GM18868 (cell line): ENCODE measurements around the gene UBQLN2.
A peak's percentile ranks its signal among the peaks of the same experiment; 100 is the strongest.
"Not testable (repeated sequence)": the region's sequence is repeated elsewhere in the genome, so short reads cannot be mapped to it uniquely, and the experiment has no call there.

Source experiments
- ATAC-seq: cut with Tn5 transposase; IDR thresholded peaks from one replicate; pipeline ENCODE4 v1.9.1; 2021; ENCODE audit warnings: mild to moderate bottlenecking, moderate library complexity; ENCODE audit not compliant: unreplicated experiment

The UBQLN2 gene

DNA sequence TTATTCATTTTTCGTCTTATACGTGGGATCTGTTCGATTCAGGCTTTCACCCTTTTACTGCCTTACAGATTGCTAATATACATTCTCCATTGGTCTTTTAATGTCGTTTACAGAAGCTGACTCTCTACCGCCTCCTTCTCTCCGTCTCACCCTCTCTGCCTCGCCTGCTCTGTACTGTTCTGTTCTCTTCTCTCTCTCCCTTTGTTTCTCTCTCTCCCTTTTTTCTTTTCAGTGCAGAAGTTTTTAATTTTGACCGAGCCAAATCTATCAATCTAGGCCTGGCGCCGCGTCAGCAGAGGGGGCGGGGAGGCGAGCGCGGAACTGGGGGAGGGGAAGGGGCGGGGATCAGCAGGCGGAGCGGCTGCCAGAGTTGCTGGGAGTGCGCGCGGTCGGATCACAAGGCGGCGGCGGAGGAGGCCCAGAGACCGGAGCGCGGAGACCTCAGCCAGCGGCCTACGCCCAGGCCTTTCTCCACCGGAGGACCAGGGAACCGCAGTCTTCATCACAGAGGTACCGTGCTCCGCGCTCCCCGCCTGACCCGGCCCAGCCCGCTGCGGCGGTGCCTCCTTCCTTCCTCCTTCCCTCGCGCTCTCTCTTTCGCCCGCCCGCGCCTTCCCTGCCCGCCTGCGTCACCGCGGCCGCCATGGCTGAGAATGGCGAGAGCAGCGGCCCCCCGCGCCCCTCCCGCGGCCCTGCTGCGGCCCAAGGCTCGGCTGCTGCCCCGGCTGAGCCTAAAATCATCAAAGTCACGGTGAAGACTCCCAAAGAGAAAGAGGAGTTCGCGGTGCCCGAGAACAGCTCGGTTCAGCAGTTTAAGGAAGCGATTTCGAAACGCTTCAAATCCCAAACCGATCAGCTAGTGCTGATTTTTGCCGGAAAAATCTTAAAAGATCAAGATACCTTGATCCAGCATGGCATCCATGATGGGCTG, at the start of gene UBQLN2:
Gene UBQLN2 (plus strand): TSS at position 397 of the 931 bp plus-strand sequence. CDS start 247 bp downstream, at position 644.
- ATAC-seq, result peak; percentile 78

- no peak for ATAC-seq
Measured at GRCh38 chrX:56519642-56520041, 43.8 kb upstream of the UBQLN2 start.

DNA sequence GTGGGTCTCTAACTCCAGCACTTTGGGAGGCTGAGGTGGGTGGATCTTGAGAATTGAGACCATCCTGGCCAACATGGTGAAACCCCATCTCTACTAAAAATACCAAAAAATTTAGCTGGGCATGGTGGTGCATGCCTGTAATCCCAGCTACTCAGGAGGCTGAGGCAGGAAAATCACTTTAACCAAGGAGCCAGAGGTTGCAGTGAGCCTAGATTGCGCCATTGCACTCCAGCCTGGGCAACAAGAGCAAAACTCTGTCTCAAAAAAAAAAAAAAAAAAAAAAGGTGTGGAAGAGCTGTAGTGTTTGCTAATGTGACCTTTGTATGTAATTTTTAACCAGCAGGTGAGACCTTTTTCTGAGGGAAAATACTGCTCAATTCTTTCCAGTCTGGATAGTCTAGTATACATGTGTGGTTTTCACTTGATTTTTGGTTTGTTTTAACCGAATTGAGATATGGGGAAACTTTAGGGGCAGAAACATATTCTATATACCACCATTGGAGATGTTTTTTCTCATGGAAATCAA, 33.9 kb upstream of the UBQLN2 start:
- ATAC-seq, result not testable (repeated sequence)

DNA sequence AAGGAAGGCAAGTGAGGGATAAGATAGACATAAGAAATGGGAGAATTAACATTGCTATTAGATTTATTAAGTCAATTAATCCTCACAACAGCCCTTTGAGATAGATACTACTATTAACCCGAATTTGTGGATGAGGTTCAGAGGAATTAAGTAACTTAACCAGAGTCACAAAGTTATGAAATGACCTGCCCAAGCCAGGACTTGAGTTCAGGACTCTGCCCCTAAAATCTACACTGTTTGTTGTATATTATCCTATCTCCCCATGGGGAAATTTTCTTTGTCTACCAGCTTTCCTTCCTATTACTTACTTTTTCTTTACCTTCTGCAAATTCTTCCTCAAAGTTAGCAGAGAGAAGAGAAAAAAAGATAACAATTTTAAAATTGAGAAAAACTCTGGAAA, 33.4 kb upstream of the UBQLN2 start:
- no peak for ATAC-seq

DNA sequence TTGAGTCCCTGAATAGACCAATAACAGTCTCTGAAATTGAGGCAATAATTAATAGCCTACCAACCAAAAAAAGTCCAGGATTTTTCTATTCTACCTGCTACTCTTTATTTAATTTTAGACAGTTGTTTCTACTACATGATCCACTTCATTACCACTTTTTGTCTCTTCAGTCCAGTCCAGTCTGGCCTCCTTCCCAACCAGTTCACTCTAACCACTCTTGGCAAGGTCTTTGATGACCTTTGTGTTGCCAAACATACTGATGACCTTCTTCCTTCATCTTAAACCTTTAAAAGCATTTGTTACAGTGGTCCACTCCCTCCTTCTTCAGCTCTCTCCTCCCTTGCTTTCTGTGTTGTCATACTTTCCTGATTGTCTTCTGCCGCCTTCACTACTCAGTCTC, 12.8 kb upstream of the UBQLN2 start:
- ATAC-seq, result no peak

DNA sequence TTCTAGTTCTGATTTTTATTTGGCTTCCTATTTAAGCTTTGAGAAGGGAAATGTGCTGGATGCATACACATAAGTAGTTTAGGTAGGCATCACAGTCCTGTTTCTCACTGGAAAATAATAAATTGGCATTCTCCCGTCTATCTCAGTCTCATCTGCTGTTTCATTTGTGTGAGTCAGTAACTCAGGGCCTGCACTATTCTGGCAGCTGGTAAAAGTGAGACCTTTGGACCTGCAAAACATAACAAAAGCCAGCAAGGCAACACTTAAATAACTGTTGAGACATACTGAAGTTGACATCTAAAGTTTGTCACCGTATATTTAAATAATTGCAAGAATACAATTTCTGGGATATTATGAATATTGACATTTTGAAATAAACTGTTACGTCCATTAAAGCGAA, 8.6 kb upstream of the UBQLN2 start:
- no peak for ATAC-seq

DNA sequence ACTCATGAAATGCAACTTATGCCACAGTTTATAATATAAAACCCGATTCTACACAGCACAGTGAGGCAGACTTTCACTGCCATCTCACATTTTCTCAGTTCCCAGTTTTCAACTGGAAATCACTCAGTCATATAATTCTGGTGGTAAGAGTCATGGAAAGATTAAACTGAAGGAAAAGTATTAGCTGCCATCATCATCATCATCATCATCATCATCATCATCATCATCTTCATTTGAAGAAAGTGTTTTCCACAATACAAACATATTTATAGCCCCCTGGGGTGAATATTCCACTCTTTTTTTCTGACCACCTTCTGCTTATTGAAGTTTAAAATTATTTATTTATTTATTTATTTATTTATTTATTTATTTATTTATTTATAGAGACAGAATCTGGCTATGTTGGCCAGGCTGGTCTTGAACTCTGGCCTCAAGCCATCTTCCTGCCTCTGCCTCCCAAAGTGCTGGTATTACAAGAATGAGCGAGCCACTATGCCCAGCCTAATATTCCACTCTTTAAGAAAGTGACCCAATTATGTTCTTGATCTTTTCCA, 6.0 kb upstream of the UBQLN2 start:
- ATAC-seq, result no peak

- ATAC-seq, result peak; percentile 16
Measured at GRCh38 chrX:56564164-56564885, 898 bp downstream of the UBQLN2 start.

DNA sequence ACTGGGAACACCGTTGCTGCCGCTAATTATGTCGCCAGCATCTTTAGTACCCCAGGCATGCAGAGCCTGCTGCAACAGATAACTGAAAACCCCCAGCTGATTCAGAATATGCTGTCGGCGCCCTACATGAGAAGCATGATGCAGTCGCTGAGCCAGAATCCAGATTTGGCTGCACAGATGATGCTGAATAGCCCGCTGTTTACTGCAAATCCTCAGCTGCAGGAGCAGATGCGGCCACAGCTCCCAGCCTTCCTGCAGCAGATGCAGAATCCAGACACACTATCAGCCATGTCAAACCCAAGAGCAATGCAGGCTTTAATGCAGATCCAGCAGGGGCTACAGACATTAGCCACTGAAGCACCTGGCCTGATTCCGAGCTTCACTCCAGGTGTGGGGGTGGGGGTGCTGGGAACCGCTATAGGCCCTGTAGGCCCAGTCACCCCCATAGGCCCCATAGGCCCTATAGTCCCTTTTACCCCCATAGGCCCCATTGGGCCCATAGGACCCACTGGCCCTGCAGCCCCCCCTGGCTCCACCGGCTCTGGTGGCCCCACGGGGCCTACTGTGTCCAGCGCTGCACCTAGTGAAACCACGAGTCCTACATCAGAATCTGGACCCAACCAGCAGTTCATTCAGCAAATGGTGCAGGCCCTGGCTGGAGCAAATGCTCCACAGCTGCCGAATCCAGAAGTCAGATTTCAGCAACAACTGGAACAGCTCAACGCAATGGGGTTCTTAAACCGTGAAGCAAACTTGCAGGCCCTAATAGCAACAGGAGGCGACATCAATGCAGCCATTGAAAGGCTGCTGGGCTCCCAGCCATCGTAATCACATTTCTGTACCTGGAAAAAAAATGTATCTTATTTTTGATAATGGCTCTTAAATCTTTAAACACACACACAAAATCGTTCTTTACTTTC, 1.8 kb downstream of the UBQLN2 start:
- peak; percentile 1 for ATAC-seq

DNA sequence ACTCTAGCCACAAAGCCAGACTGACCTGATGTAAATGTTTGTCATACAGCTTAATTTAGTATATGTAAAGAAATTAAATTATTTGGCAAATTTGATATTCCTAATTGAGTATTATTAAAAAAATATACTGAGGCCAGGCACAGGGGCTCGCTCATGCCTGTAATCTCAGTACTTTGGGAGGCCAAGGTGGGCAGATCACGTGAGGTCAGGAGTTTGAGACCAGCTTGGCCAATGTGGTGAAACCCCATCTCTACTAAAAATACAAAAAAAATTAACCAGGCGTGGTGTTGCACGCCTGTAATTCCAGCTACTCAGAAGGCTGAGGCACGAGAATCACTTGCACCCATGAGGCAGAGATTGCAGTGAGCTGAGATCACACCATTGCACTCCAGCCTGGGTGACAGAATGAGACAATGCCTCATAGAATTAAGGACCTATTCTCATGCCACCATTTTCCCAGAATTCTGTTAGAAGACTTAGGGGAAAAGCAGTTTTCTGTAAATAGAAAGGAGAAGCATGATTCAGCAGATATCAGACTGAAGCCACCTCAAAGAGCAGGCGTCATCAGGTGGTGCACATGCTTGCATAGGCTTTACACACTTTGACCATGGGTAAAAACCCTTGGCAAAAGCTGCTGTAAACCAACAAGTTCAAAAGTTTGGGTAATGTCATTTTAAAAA, 6.1 kb downstream of the UBQLN2 start:
- ATAC-seq, result peak; percentile 64

DNA sequence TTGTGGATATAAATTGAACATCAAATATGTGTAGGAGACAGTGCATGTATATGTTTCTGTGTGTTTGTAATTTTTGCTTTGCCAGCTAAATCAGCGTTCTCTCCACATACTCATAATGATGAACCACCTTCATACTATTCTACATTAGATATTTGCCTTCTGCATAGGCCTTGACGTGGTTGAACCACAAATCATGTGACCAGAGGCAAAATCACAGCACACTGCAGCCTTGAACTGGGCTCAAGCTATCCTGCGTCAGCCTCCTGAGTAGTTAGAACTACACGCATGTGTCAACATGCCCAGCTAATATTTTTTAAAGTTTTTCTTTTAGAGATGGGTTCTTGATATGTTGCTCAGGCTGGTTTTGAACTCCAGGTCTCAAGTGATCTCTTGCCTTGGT, 9.5 kb downstream of the UBQLN2 start:
- no peak for ATAC-seq

- ATAC-seq, result no peak
Measured at GRCh38 chrX:56574861-56575260, 11.4 kb downstream of the UBQLN2 start.

GRCh38 chrX:56576721-56577120, 13.3 kb downstream of the UBQLN2 start:
- no peak for ATAC-seq

DNA sequence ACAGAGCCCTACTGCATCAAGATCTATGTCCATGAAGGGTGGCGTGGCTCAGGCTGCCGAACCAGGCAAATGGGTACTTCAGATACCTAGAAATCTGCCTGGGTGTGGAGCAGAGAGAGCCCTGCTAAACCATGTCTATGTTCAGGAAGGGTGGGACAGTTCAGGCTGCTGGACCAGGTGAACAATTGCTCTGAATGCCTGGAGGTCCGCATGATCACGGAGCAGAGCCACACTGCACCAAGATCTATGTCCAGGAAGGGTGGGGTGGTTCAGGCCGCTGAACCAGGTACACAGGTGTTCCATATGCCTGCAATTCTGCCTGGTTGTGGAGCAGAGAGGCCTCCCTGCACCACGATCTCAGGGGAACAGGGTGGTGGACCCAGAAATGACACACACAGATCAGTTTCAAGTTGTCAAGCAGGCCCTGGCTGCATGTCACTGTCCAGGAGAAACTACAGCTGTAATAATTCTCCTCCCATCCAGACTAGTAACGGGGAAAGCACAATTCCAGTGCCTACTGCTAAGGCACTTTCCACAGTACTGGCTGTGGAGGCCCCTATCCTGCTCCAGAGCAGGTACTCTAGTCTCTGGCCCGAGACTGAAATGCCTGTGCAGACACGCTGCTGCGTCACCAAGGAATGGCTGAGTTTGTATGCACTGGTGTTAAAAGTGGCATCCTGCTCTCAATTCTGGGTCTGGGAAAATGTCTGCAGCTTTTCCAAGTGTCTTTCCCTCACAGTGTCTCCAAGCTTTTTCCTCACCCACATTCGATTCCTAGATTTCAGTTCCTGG, 25.2 kb downstream of the UBQLN2 start:
- no peak for ATAC-seq

DNA sequence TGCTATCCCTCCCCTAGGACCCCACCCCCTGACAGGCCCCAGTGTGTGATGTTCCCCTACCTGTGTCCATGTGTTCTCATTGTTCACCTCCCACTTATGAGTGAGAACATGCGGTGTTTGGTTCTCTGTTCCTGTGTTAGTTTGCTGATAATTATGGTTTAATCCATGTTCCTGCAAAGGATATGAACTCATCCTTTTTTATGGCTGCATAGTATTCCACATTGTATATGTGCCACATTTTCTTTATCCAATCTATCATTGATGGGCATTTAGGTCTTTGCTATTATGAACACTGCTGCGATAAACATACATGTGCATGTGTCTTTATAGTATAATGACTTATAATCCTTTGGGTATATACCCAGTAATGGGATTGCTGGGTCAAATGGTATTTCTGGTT, 28.4 kb downstream of the UBQLN2 start:
- ATAC-seq, result not testable (repeated sequence)

DNA sequence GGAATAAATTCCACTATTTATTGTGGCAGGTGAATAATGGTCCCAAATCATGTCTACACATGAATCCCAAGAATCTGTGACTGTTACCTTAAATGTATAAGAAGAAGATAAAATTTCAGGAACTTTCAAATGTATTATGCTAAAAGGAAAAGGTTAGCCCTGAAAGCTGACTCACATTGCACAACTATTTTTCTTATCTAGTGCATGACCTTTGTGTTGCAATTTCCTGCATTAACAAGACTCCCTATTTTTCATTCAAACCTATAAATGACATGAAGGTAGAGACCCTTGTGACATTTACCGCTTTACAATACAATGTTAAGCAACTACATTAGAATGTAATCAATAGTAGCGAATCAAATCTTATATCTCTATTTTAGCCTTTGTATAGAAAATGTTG, 36.7 kb downstream of the UBQLN2 start:
- no peak for ATAC-seq

DNA sequence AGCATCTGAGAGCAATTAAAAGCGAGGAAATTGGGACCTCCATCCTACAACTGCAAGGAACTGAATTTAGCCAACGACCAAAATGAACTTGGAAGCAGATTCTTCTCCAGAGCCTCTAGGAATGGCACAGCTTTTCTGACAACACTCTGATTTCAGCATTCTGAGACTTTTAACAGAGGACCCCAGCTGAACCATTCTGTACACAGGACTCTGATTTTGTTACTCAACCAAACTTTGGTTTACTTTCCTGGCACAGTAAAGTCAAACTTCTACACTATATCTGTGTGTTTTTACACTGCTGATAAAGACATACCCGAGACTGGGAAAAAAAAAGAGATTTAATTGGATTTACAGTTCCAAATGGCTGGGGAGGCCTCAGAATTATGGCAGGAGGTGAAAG, 37.6 kb downstream of the UBQLN2 start:
- no peak for ATAC-seq

DNA sequence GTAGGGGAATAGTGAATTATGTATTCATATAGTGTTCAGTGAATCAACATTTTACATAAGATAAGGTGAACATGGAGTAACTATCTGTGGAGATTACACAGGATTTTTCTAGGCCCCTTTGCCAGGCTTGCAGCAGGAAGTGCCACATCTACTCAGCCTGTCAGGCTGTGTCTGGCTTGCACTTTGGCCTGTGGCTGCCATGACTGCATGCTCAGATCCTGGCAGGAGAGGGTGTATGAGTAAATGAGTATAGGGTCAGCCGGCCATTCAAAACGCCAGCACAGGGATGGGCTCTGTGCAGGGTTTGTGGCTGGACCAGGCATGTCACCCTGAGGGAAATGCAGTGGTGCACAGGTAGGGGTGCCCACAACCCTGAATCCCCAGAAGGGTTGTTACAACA, 51.9 kb downstream of the UBQLN2 start:
- no peak for ATAC-seq
